Lower leg skin (tissue), 3 donors: ENCODE data around the gene WFIKKN2.

Experiments
- POLR2A ChIP-seq, 2 donors: fragments of 450-650 bp; IDR thresholded peaks; one replicate each; pipeline ENCODE4 v1.6.1; 2016 to 2017; ENCODE audit warnings: antibody characterized with exemption in 2 of 2, mild to moderate bottlenecking in 1 of 2, moderate library complexity in 1 of 2
- TF ChIP-seq, protein P1 (sequence below), 3 donors: fragments of 450-650 bp; IDR thresholded peaks; one replicate each; pipeline ENCODE4 v1.5.1; 2016; ENCODE audit warnings: antibody characterized with exemption in 3 of 3, mild to moderate bottlenecking in 3 of 3, moderate library complexity in 2 of 3

DNA sequence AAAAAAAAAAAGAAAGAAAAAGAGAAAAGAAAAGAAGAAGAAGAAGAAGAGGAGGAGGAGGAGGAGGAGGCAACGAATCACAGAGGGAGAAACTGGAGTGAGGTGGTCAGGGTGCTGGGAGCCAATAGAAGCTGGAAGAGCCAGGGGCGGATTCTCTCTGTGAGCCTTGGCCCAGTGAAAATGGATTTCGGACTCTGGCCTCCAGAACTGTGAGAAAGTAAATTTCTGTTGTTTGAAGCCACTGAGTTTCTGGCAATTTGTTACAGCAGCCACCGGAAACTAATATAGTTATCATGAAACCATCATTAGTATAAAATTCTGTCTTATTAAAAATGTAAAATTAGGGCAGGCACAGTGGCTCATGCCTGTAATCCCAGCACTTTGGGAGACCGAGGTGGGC lies 27.7 kb upstream of the WFIKKN2 start:
- no peak for TF ChIP-seq POLR2A (IDR thresholded peaks at IDR 0.05)
- TF ChIP-seq, protein P1, sequence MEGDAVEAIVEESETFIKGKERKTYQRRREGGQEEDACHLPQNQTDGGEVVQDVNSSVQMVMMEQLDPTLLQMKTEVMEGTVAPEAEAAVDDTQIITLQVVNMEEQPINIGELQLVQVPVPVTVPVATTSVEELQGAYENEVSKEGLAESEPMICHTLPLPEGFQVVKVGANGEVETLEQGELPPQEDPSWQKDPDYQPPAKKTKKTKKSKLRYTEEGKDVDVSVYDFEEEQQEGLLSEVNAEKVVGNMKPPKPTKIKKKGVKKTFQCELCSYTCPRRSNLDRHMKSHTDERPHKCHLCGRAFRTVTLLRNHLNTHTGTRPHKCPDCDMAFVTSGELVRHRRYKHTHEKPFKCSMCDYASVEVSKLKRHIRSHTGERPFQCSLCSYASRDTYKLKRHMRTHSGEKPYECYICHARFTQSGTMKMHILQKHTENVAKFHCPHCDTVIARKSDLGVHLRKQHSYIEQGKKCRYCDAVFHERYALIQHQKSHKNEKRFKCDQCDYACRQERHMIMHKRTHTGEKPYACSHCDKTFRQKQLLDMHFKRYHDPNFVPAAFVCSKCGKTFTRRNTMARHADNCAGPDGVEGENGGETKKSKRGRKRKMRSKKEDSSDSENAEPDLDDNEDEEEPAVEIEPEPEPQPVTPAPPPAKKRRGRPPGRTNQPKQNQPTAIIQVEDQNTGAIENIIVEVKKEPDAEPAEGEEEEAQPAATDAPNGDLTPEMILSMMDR (IDR thresholded peaks at IDR 0.05): no peak
